Measurements from ENCODE around the gene ZNF569. TPM values are rescaled to one million over a fixed set of nuclear protein-coding genes. Genes with fewer than 3 reads are reported as not detected.
"Not testable (repeated sequence)": the region's sequence is repeated elsewhere in the genome, so short reads cannot be mapped to it uniquely, and the experiment has no call there.

ZNF569 gene
- total RNA-seq, 2 experiments from 2014 or later: 8.6 to 10.6 TPM

DNA sequence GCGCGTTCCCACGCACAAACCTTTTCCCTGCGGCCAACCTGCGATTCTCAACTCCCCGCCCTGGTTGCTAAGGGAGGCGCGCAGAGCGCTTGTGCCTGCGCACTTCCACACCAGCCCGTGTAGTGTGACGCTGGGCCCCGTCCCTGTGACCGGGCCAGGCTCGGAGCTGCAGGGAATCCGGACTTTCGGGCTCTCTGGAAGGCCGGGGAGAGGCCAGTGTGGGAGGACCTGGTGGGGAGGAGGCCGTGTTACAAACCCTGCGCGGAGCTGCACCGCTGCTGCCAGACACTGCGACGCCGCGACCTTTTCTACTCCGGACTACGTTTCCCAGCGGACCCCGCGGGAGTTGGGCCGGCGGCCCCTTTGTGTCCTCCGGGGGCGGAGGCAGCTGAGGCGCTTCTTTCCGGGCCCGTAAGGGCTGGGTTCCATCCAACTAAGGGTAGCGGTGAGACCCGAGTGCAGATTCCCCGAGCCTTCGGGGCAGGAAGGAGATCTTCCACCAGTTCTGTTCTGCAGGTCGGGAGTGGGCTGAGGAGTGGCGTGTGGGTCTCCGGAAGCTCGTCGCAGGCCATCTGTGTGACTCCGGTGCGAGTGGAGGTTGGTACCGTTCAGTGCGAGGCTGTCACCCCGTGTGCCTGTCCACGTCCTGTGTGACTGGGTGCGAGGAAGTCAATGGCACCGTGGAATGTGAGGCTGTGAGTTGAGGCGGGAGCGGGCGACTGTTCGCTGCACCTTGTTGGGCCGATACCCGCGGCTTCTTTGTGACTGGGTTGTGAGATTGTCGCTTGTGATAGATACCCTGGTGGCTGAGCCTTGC, 1.9 kb upstream of the ZNF569 start, which contains the start of gene ZNF570:
TSS of gene ZNF570 (plus strand) at position 396 of the 817 bp plus-strand sequence. CDS start 999 bp downstream, outside the sequence.
- intact Hi-C loops (cut with micrococcal nuclease): loop anchor here (1.0 to 10.0 kb wide), 6 partner anchors 37 to 1254 kb away; partner anchors contain the start of genes ZNF146, ZNF345, ZNF420 and ZNF461
- Mint-ChIP-seq H3K27ac (peak within 1 kb of the TSS; percentile 94), H3K9me3 (peaks cover 13% of the 10 kb centered on the region), H3K4me1 (ENCODE audit: low read depth) (peaks cover 28% of the 10 kb centered on the region), H3K27me3 (ENCODE audit: low read depth) (no peaks in the 10 kb centered on the region), H3K4me3 (peak within 1 kb of the TSS; percentile 96), H3K36me3 (ENCODE audit: low read depth) (peaks cover 32% of the 10 kb centered on the region)
- DNase-seq: peak; percentile 90
- CTCF ChIA-PET: no interaction called here

DNA sequence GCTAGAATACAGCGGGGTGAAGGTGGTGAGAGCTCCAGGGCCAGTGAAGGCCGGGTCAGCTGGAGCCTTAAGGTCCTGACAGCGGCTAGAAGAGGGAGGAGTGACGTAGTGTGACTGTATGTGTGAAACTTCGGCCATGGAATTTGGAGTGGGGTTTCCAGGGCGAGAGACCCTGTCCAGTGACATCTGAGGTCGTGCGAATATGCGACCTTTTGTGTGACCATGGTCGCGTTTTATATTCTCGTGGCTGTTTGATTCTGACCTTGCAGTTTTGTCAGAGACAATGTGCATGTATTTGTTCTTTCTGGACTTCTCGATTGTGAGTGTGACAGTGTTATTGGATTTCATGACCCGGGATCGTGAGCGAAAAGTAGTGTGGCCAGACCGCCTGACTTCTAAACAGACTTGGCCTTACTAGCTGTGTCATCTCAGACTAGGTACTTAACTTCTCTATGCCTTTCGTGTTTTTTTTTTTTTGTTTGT, 405 bp upstream of the ZNF569 start:
- DNase-seq: no peak
- H3K4me3 Mint-ChIP-seq: peak overlapping the region; percentile 96
- CTCF ChIA-PET: no interaction called here

DNA sequence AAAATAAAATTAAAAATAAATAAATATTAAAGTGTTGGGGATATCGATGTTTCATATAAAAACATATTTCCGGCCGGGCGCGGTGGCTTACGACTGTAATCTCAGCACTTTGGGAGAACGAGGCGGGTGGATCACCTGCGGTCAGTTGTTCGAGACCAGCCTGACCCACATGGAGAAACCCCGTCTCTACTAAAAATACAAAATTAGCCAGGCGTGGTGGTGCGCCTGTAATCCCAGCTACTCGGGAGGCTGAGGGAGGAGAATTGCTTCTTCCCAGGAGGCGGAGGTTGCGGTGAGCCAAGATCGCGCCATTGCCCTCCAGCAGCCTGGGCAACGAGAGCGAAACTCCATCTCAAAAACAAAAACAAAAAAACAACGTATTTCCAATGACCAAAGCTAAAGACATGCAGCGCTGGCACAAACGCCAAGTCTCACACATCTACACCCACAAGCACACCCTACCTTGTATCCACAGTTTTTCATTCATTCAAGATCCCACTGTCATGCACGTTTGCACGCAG, 907 bp downstream of the ZNF569 start:
- Mint-ChIP-seq H3K27me3 (ENCODE audit: low read depth) (no peaks in the 10 kb centered on the region), H3K27ac (peak overlapping the region; percentile 92), H3K4me3 (peak overlapping the region; percentile 96), H3K9me3 (peaks cover 13% of the 10 kb centered on the region), H3K36me3 (ENCODE audit: low read depth) (peaks cover 34% of the 10 kb centered on the region), H3K4me1 (ENCODE audit: low read depth) (peaks cover 28% of the 10 kb centered on the region)
- no peak for DNase-seq
- intact Hi-C loops (cut with micrococcal nuclease): loop anchor here (5.0 to 10.0 kb wide), 4 partner anchors 389 to 1252 kb away; partner anchors contain the start of genes ZNF146, ZNF345, ZNF420 and ZNF461
- CTCF ChIA-PET: interaction anchor here (0.8 kb wide), 1 partner anchor 12 kb away, joined by 6 read pairs; no protein-coding TSS in a partner anchor

More for the DNA sequence above, 405 bp upstream of the ZNF569 start:
- Mint-ChIP-seq H3K4me1 (ENCODE audit: low read depth) (peaks cover 28% of the 10 kb centered on the region), H3K27me3 (ENCODE audit: low read depth) (no peaks in the 10 kb centered on the region), H3K27ac (peak overlapping the region; percentile 92), H3K36me3 (ENCODE audit: low read depth) (peaks cover 34% of the 10 kb centered on the region), H3K9me3 (peaks cover 13% of the 10 kb centered on the region)
- intact Hi-C loops (cut with micrococcal nuclease): loop anchor here (1.0 to 10.0 kb wide), 13 partner anchors 96 to 1253 kb away; partner anchors contain the start of genes ZFP30, ZNF146, ZNF345 and ZNF420

DNA sequence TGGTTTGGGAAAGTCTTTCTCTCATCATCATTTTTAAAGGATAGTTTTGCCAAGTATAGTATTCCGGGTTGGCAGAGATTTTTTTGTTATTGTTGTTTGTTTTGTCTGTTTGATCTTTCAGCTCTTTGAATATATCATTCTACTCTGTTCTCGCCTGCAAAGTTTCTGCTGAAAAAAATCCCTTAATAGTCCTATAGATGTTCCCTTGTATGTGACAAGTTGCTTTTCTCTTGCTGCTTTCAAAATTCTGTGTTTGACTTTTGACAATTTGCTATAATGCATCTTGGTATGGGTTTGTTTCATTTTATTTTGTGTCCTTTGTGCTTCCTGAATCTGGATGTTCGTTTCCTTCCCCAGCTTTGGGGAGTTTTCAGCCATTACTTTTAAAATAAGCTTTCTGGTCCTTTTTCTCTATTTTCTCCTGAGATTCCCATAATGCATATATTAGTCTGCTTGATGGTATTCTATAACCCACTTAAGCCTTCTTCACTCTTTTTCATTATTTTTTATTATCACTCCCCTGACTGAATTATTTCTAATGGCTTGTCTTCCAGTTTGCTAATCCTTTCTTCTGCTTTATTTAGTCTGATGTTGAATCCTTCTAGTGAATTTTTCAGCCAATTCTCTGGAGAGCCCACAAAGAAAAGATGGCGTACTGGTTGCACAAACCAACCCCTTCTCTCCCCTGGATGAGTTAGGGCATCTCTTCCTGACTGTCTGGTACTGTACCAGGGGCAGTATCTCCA, 14.6 kb downstream of the ZNF569 start:
- CTCF ChIA-PET: no interaction called here
- H3K27ac Mint-ChIP-seq: no peak overlapping the region
- no peaks in the 10 kb centered on the region for H3K27me3 Mint-ChIP-seq (ENCODE audit: low read depth)
- H3K4me1 Mint-ChIP-seq (ENCODE audit: low read depth): no peaks in the 10 kb centered on the region
- peaks cover 63% of the 10 kb centered on the region for H3K36me3 Mint-ChIP-seq (ENCODE audit: low read depth)
- no peak for DNase-seq
- intact Hi-C loops (cut with micrococcal nuclease): no loop called here
- no peak overlapping the region for H3K4me3 Mint-ChIP-seq
- peaks cover 81% of the 10 kb centered on the region for H3K9me3 Mint-ChIP-seq

DNA sequence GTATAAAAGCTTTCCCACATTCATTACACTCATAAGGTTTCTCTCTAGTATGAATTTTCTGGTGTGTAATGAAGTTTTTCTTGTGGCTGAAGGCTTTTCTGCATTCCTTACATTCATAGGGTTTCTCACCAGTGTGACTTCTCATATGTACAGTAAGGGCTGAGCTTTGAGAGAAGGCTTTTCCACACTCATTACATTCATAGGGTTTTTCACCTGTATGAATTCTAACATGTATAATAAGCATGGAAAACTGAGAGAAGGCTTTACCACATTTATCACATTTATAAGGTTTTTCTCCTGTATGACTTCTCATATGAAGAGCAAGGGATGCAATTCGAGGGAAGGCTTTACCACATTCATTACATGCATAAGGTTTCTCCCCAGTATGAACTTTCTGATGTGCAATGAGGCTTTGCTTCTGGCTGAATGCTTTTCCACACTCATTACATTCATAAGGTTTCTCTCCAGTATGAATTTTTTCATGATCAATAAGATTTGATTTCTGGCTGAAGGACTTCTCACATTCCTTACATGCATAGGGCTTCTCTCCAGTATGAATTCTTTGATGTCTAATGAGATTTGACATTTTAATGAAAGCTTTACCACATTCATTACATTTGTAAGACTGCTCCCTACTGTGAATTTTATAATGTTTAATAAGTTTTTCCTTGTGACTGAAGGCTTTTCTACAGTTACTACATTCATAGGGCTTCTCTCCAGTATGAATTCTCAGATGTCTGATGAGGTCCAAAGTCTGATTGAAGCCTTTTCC, 53.7 kb downstream of the ZNF569 start:
- Mint-ChIP-seq H3K27me3 (ENCODE audit: low read depth) (no peaks in the 10 kb centered on the region), H3K36me3 (ENCODE audit: low read depth) (peaks cover 62% of the 10 kb centered on the region), H3K4me3 (no peak overlapping the region), H3K4me1 (ENCODE audit: low read depth) (no peaks in the 10 kb centered on the region), H3K27ac (no peak overlapping the region), H3K9me3 (peaks cover 58% of the 10 kb centered on the region)
- intact Hi-C loops (cut with micrococcal nuclease): no loop called here
- CTCF ChIA-PET: no interaction called here
- no peak for DNase-seq

DNA sequence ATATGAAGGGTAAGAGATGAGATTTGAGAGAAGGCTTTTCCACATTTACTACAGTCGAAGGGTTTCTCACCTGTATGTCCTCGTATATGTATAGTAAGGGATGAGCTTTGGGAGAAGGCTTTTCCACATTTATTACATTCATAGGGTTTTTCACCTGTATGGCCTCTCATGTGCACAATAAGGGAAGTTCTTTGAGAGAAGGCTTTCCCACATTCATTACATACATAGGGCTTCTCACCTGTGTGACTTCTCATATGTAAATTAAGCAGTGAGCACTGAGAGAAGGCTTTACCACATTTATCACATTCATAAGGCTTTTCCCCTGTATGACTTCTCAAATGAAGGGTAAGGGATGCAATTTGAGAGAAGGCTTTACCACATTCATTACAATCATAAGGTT, 54.5 kb downstream of the ZNF569 start:
- Mint-ChIP-seq H3K36me3 (ENCODE audit: low read depth) (peaks cover 57% of the 10 kb centered on the region), H3K4me1 (ENCODE audit: low read depth) (no peaks in the 10 kb centered on the region), H3K9me3 (peaks cover 59% of the 10 kb centered on the region), H3K27me3 (ENCODE audit: low read depth) (no peaks in the 10 kb centered on the region), H3K4me3 (no peak overlapping the region), H3K27ac (no peak overlapping the region)
- CTCF ChIA-PET: no interaction called here
- DNase-seq: no peak
- intact Hi-C loops (cut with micrococcal nuclease): no loop called here

DNA sequence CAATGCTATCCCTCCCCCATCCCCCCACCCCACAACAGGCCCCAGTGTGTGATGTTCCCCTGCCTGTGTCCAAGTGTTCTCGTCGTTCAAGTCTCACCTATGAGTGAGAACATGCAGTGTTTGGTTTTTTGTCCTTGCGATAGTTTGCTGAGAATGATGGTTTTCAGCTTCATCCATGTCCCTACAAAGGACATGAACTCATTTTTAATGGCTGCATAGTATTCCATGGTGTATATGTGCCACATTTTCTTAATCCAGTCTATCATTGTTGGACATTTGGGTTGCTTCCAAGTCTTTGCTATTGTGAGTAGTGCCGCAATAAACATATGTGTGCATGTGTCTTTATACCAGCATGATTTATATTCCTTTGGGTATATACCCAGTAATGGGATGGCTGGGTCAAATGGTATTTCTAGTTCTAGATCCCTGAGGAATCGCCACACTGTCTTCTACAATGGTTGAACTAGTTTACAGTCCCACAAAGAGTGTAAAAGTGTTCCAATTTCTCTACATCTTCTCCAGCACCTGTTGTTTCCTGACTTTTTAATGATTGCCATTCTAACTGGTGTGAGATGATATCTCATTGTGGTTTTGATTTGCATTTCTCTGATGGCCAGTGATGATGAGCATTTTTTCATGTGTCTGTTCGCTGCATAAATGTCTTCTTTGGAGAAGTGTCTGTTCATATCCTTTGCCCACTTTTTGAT, 61.0 kb downstream of the ZNF569 start:
- CTCF ChIA-PET; DNase-seq; intact Hi-C loops (cut with micrococcal nuclease); H3K4me3 Mint-ChIP-seq; H3K27me3 Mint-ChIP-seq (ENCODE audit: low read depth); H3K4me1 Mint-ChIP-seq (ENCODE audit: low read depth); H3K27ac Mint-ChIP-seq: not testable (repeated sequence)
- H3K9me3 Mint-ChIP-seq: peaks cover 59% of the 10 kb centered on the region
- H3K36me3 Mint-ChIP-seq (ENCODE audit: low read depth): peaks cover 18% of the 10 kb centered on the region

DNA sequence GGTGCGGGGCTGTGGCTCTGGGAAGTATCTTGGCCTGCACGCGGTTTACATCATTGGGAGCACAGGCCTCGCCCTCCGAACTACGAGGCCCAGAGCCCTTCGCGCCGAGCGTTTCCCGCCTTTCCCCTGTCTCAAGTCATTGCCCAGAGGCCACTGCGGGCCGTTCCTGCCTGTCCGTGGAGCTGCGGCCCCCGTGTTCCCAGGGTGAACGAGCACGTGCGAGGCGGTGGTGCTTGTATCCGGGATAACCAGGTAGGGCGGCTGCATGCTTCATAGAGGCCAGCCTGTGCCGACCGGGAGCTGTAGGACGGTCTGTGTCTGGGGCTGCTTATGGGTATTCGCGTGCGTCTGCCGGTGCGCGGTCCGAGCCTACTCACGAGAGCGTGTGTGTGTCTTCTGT, 63.8 kb downstream of the ZNF569 start:
- DNase-seq: no peak
- H3K27me3 Mint-ChIP-seq (ENCODE audit: low read depth): no peaks in the 10 kb centered on the region
- CTCF ChIA-PET: no interaction called here
- no peak overlapping the region for H3K4me3 Mint-ChIP-seq
- intact Hi-C loops (cut with micrococcal nuclease): no loop called here
- H3K4me1 Mint-ChIP-seq (ENCODE audit: low read depth): no peaks in the 10 kb centered on the region
- peaks cover 67% of the 10 kb centered on the region for H3K9me3 Mint-ChIP-seq
- no peak overlapping the region for H3K27ac Mint-ChIP-seq
- H3K36me3 Mint-ChIP-seq (ENCODE audit: low read depth): peaks cover 14% of the 10 kb centered on the region

DNA sequence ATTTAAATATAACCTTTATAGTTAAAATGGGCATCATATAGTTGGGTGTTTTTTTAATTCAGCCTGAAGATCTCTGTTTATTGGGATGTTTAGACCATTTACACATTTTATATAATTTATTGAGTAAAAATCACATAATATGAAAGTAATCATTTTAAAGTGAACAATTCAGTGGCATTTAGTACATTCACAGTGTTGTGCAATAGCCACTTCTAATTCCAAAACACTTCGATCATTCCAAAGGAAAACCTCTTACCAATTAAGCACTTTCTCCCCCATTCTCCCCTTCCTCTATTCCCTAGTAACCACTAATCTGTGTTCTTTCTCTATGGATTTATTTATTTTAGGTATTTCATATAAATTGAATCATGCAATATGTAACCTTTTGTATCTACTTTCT, 66.2 kb downstream of the ZNF569 start:
- Mint-ChIP-seq H3K9me3 (peaks cover 64% of the 10 kb centered on the region), H3K36me3 (ENCODE audit: low read depth) (peaks cover 11% of the 10 kb centered on the region)

DNA sequence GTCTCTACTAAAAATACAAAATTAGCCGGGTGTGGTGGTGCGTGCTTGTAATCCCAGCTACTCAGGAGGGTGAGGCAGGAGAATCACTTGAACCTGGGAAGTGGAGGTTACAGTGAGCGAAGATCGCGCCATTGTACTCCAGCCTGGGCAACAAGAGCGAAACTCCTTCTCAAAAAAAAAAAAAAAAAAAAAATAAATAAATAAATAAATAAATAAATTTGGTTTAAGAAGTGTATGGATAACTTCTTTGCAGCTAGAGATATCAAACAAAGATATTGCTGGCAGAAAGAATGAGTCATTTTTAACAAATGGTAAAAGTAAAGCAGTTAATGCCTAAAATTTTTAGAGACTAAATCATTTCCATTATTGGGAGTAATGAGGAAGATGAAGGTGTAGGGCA, 75.8 kb downstream of the ZNF569 start:
- H3K27ac Mint-ChIP-seq; H3K27me3 Mint-ChIP-seq (ENCODE audit: low read depth); CTCF ChIA-PET; H3K4me3 Mint-ChIP-seq; DNase-seq; intact Hi-C loops (cut with micrococcal nuclease); H3K4me1 Mint-ChIP-seq (ENCODE audit: low read depth): not testable (repeated sequence)
- peaks cover 68% of the 10 kb centered on the region for H3K9me3 Mint-ChIP-seq
- H3K36me3 Mint-ChIP-seq (ENCODE audit: low read depth): peaks cover 42% of the 10 kb centered on the region

More for the DNA sequence above, 66.2 kb downstream of the ZNF569 start:
- no peak overlapping the region for H3K27ac Mint-ChIP-seq
- H3K27me3 Mint-ChIP-seq (ENCODE audit: low read depth): no peaks in the 10 kb centered on the region
- no peak overlapping the region for H3K4me3 Mint-ChIP-seq
- H3K4me1 Mint-ChIP-seq (ENCODE audit: low read depth): no peaks in the 10 kb centered on the region
- CTCF ChIA-PET: no interaction called here
- intact Hi-C loops (cut with micrococcal nuclease): no loop called here
- no peak for DNase-seq

DNA sequence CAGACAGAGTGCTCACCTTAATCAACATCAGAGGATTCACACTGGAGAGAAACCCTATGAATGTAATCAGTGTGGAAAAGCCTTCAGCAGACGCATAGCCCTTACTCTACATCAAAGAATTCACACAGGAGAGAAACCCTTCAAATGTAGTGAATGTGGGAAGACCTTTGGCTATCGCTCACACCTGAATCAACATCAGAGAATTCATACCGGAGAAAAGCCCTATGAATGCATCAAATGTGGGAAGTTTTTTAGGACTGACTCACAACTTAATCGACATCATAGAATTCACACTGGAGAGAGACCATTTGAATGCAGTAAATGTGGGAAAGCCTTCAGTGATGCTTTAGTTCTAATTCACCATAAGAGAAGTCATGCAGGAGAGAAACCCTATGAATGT, 78.0 kb downstream of the ZNF569 start:
- Mint-ChIP-seq H3K9me3 (peaks cover 71% of the 10 kb centered on the region), H3K4me1 (ENCODE audit: low read depth) (no peaks in the 10 kb centered on the region), H3K36me3 (ENCODE audit: low read depth) (peaks cover 59% of the 10 kb centered on the region), H3K4me3 (no peak overlapping the region), H3K27ac (no peak overlapping the region), H3K27me3 (ENCODE audit: low read depth) (no peaks in the 10 kb centered on the region)
- DNase-seq: no peak
- CTCF ChIA-PET: no interaction called here
- intact Hi-C loops (cut with micrococcal nuclease): no loop called here

Data from activated naive CD4-positive, alpha-beta T cell treated with anti-CD3 and anti-CD28 coated beads for 36 hours (primary cell).